GM19467 (cell line): ENCODE results near the gene ADD1.

Experiments used
- ATAC-seq: cut with Tn5 transposase; IDR thresholded peaks from one replicate; pipeline ENCODE4 v1.9.1; 2021; ENCODE audit warnings: mild to moderate bottlenecking, moderate library complexity; ENCODE audit not compliant: unreplicated experiment

Gene ADD1

GRCh38 chr4:2843263-2843940 is at the start of gene ADD1:
Gene ADD1 (plus strand): TSS chr4:2843844. CDS start chr4:2875916, 32,072 bp downstream.
- ATAC-seq: peak; percentile 79

GRCh38 chr4:2794486-2795299 is 49.0 kb upstream of the ADD1 start:
- ATAC-seq: no peak

GRCh38 chr4:2795300-2795892 is 48.2 kb upstream of the ADD1 start:
- ATAC-seq: no peak

- no peak for ATAC-seq
These were observed 47.5 kb upstream of the ADD1 start for GRCh38 chr4:2795893-2796848.

GRCh38 chr4:2796849-2797544 is 46.6 kb upstream of the ADD1 start:
- ATAC-seq: no peak

GRCh38 chr4:2797545-2798305 is 45.9 kb upstream of the ADD1 start:
- ATAC-seq: no peak

GRCh38 chr4:2798399-2799223 is 45.0 kb upstream of the ADD1 start:
- no peak for ATAC-seq

GRCh38 chr4:2799224-2799911 is 44.3 kb upstream of the ADD1 start:
- ATAC-seq: no peak

- no peak for ATAC-seq
These were observed 43.5 kb upstream of the ADD1 start for GRCh38 chr4:2799971-2800690.

- no peak for ATAC-seq
These were observed 42.7 kb upstream of the ADD1 start for GRCh38 chr4:2800691-2801596.

- ATAC-seq: no peak
These were observed 40.8 kb upstream of the ADD1 start for GRCh38 chr4:2802618-2803531.

GRCh38 chr4:2803624-2804448 is 39.8 kb upstream of the ADD1 start:
- no peak for ATAC-seq

- no peak for ATAC-seq
These were observed 39.1 kb upstream of the ADD1 start for GRCh38 chr4:2804449-2804972.

GRCh38 chr4:2804973-2805501 is 38.6 kb upstream of the ADD1 start:
- no peak for ATAC-seq
